ENCODE measurements around the gene VSIG4.

GRCh38 chrX:66005830-66006449 is 33.9 kb downstream of the VSIG4 start:
- TF ChIP-seq POLR2AphosphoS5 (IDR thresholded peaks at IDR 0.05; ENCODE audit: low read depth, low read length): no peak
- TF ChIP-seq POLR2A (IDR thresholded peaks at IDR 0.05; ENCODE audit: low read depth, low read length): no peak

Data from GM12892 (cell line).